ENCODE data around the gene PRR29.

DNA sequence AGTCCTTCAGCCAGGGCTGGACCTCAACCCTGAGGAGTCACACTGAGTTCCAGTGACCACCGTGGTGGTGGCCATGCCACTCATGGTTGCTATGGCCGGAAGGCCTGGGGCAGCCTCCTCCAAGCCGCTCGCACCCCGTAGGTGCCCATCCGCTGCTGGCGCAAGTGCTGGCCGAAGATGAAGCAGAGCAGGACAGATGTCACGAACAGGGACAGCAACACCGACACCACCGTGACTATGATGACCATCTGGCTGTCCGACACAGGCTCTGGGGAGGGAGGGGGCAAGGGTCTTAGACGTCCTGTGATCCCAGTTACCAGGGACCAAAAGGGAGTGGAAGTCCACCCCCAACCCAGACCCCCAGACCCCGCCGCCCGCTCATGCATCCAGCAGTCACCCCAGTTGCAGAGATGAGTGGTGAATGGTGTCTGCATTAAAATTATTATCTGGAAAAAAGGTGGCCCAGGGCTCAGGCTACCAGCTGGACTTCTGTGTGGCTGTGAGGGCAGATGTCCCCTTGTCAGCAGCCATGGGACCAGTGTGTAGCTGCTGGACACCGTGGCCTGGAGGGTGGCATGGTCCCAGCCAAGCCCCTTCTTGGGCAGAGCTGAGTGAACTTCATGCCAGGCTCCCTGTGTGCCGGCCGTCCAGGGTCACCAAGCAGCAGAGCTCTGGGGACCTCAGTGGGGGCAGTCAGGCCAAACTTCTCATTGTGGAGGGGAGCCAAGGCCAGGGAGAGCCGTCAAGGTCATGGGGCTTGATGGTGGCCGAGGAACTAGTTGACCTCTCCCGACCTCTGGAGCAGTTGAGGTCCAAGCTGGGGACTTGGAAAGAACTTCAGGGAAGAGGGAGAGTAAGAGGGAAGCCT is 4.7 kb downstream of the PRR29 start:
- no peak for TF ChIP-seq TAF1 (IDR thresholded peaks at IDR 0.05; ENCODE audit: low read depth)
- TF ChIP-seq CEBPB (IDR thresholded peaks at IDR 0.05), result no peak
- TF ChIP-seq RAD21 (IDR thresholded peaks at IDR 0.05; ENCODE audit: low read depth), result no peak
- no peak for TF ChIP-seq NFIC (IDR thresholded peaks at IDR 0.05)
- no peak for TF ChIP-seq ZBTB7A (IDR thresholded peaks at IDR 0.05; ENCODE audit: low read depth)
- no peak for TF ChIP-seq EGR1 (IDR thresholded peaks at IDR 0.05)
